ENCODE results near the gene SNX8. TPM values are rescaled to one million over a fixed set of nuclear protein-coding genes. Genes with fewer than 3 reads are reported as not detected.

Gene SNX8
- total and polyA plus RNA-seq, 2 of the 13 experiments (the other 11 are each of a cell fraction or from before 2014, with no cell fraction given), result 20.6 to 45.2 TPM

- TF ChIP-seq ZGPAT (CRISPR knock-in tag; IDR thresholded peaks at IDR 0.05) (0 out of 2 replicates have a peak, but pooled peaks have one; percentile 24), ZNF703 (CRISPR knock-in tag; IDR thresholded peaks at IDR 0.05; ENCODE audit: borderline replicate concordance) (0 out of 2 replicates have a peak, but pooled peaks have one; percentile 47), ZNF770 (CRISPR knock-in tag; IDR thresholded peaks at IDR 0.05) (peak; percentile 89), GTF2F1 (IDR thresholded peaks at IDR 0.05; ENCODE audit: low read length) (no peak), AGO2 (optimal IDR thresholded peaks at IDR 0.05; ENCODE audit: low read depth, low read length) (peak; percentile 23), RERE (CRISPR knock-in tag; IDR thresholded peaks at IDR 0.05; ENCODE audit: low read depth) (no peak), GZF1 (CRISPR knock-in tag; IDR thresholded peaks at IDR 0.05) (peak; percentile 45; the same call in 1 of the 2 replicates), ZMYM3 (CRISPR knock-in tag; IDR thresholded peaks at IDR 0.05) (peak; percentile 44; the same call in 1 of the 2 replicates), HNRNPL (IDR thresholded peaks at IDR 0.05; ENCODE audit: low read depth, low read length) (peak; percentile 73; the same call in 1 of the 2 replicates)
Measured at GRCh38 chr7:2313450-2314208, 612 bp downstream of the SNX8 start (continued).

All from HepG2 (cell line).